NT2/D1 (cell line): ENCODE results near the gene MPV17L2.

Source experiments
- DNase-seq: peaks from one replicate; pipeline ENCODE4 v3.0.0-alpha.2; 2011; ENCODE audit warnings: low read depth, low spot score
- H3K27me3 ChIP-seq: 2 replicates; pipeline ENCODE4 v1.6.0; 2011; ENCODE audit warnings: mild to moderate bottlenecking; ENCODE audit not compliant: insufficient read length, insufficient read depth
- H3K36me3 ChIP-seq: 2 replicates; pipeline ENCODE4 v1.6.1; 2011; ENCODE audit warnings: mild to moderate bottlenecking, low read length, mixed read lengths; ENCODE audit not compliant: insufficient read depth, insufficient read length
- H3K4me1 ChIP-seq: 2 replicates; pipeline ENCODE4 v1.5.1; 2011; ENCODE audit not compliant: insufficient read depth, insufficient read length
- H3K4me3 ChIP-seq: 2 replicates; pipeline ENCODE4 v1.5.1; 2011; ENCODE audit warnings: low read depth; ENCODE audit not compliant: insufficient read length
- H3K9ac ChIP-seq: 2 replicates; pipeline ENCODE4 v1.6.0; 2011; ENCODE audit warnings: low read depth; ENCODE audit not compliant: insufficient read length
- H3K9me3 ChIP-seq: 2 replicates; pipeline ENCODE4 v1.5.1; 2011; ENCODE audit warnings: mild to moderate bottlenecking, low read length; ENCODE audit not compliant: insufficient read depth
- SUZ12 ChIP-seq: IDR thresholded peaks from 2 replicates; pipeline ENCODE4 v1.6.1; 2011; ENCODE audit not compliant: insufficient read length, insufficient read depth; ENCODE audit errors: extremely low read depth
- YY1 ChIP-seq: IDR thresholded peaks from 2 replicates; pipeline ENCODE4 v1.6.1; 2011; ENCODE audit not compliant: insufficient read length, insufficient read depth
- ZNF274 ChIP-seq: IDR thresholded peaks from 2 replicates; pipeline ENCODE4 v1.6.1; 2011; ENCODE audit warnings: mild to moderate bottlenecking, low read depth, low read length

Gene MPV17L2

GRCh38 chr19:18192673-18193387 is at the start of gene MPV17L2:
MPV17L2 (plus strand) TSS chr19:18193218; CDS start chr19:18193282, 64 bp downstream.
- H3K4me1 ChIP-seq: peaks cover 7% of the 10 kb centered on the region
- H3K27me3 ChIP-seq: no peaks in the 10 kb centered on the region
- peaks cover 20% of the 10 kb centered on the region for H3K36me3 ChIP-seq
- peak; percentile 100 for DNase-seq
- peak within 1 kb of the TSS; percentile 92 for H3K9ac ChIP-seq
- H3K9me3 ChIP-seq: no peaks in the 10 kb centered on the region
- peak within 1 kb of the TSS; percentile 92 for H3K4me3 ChIP-seq
- TF ChIP-seq ZNF274: no peak
- TF ChIP-seq YY1: no peak
- TF ChIP-seq SUZ12: no peak

DNA sequence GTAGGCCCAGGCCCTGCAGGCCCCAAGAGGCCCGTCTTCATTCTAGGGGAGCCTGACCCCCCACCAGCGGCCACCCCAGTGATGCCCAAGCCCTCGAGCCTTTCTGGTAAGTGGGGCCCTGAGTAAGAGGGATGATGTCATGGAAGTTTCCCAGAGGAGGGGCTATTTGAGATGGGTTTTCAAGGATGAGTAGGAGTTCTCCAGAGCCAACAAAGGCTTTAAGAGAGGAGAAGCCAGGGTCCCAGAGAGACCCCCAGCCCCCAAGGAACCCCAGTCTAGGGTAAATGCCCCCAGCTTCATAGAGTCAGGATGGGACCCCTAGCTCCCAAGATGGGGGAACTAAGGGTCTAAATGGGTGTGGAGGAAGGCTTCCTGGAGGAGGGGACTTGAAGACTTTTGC is 49.1 kb upstream of the MPV17L2 start:
- peaks cover 52% of the 10 kb centered on the region for H3K36me3 ChIP-seq
- DNase-seq: no peak
- TF ChIP-seq YY1 (no peak), ZNF274 (no peak), SUZ12 (no peak)

DNA sequence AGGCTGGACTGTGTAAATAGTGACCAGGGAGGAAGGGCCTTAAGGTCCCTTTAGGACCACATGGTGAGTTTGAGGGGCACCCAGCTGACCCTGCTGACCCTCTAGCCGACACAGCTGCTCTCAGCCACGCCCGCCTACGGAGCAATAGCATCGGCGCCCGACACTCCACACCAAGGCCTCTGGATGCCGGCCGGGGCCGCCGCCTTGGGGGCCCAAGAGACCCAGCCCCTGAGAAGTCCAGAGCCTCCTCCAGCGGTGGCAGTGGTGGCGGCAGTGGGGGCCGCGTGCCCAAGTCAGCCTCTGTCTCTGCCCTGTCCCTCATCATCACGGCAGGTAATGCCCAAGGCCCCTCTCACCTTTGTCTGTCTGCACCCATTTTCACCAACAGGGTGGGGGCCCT is 48.7 kb upstream of the MPV17L2 start:
- no peak overlapping the region for H3K4me3 ChIP-seq
- peaks cover 53% of the 10 kb centered on the region for H3K36me3 ChIP-seq
- no peak for DNase-seq
- no peaks in the 10 kb centered on the region for H3K27me3 ChIP-seq
- no peaks in the 10 kb centered on the region for H3K9me3 ChIP-seq
- H3K9ac ChIP-seq: no peak overlapping the region
- H3K4me1 ChIP-seq: no peaks in the 10 kb centered on the region
- no peak for TF ChIP-seq SUZ12
- TF ChIP-seq ZNF274: no peak
- TF ChIP-seq YY1: no peak

More for the DNA sequence above, 49.1 kb upstream of the MPV17L2 start:
- no peak overlapping the region for H3K4me3 ChIP-seq
- H3K9me3 ChIP-seq: no peaks in the 10 kb centered on the region
- H3K9ac ChIP-seq: no peak overlapping the region
- H3K27me3 ChIP-seq: no peaks in the 10 kb centered on the region
- no peaks in the 10 kb centered on the region for H3K4me1 ChIP-seq

DNA sequence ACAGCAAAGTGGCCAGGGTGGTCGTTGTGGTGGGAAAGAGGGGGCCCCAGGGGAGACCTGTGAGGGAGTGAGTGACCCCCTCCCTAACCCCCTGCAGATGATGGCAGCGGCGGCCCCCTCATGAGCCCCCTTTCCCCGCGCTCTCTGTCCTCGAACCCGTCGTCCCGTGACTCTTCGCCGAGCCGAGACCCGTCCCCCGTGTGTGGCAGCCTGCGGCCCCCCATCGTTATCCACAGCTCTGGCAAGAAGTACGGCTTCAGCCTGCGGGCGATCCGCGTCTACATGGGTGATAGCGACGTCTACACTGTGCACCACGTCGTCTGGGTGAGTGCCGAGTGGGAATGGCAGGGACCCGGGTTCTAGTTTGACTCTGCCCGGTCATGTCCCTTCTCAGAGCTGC is 48.1 kb upstream of the MPV17L2 start:
- no peak overlapping the region for H3K9ac ChIP-seq
- H3K9me3 ChIP-seq: no peaks in the 10 kb centered on the region
- no peak for DNase-seq
- H3K36me3 ChIP-seq: peaks cover 57% of the 10 kb centered on the region
- no peaks in the 10 kb centered on the region for H3K27me3 ChIP-seq
- no peaks in the 10 kb centered on the region for H3K4me1 ChIP-seq
- TF ChIP-seq SUZ12: no peak
- no peak for TF ChIP-seq YY1
- TF ChIP-seq ZNF274: no peak
- H3K4me3 ChIP-seq: no peak overlapping the region

DNA sequence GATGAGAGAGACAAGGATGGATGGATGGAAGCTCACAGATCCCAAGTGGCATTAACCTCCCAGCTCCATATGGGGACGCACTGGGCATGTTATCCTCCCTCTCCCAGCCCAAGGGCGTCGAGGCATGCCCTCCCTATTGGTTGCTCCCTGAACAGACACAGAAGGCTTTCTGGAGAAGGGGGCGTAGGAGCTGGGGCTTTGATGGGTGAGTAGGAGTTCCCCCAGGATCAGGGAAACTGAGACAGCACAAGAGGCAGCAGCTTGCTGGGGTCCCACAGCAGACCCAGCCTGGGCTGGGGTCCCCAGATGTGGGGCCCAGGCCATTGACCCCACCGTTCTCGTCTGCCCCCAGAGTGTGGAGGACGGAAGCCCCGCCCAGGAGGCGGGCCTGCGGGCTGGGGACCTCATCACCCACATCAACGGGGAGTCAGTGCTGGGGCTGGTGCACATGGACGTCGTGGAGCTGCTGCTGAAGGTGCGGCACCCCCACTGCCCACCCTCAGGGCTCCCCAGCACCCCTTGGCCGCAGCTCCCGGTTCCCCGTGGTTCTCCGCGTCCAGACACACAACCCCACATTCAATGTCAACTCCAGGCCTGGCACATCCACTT is 47.5 kb upstream of the MPV17L2 start:
- TF ChIP-seq SUZ12: no peak
- no peak for TF ChIP-seq YY1
- TF ChIP-seq ZNF274: no peak
- peaks cover 56% of the 10 kb centered on the region for H3K36me3 ChIP-seq
- no peaks in the 10 kb centered on the region for H3K9me3 ChIP-seq
- H3K4me1 ChIP-seq: peaks cover under 1% of the 10 kb centered on the region
- no peaks in the 10 kb centered on the region for H3K27me3 ChIP-seq
- no peak overlapping the region for H3K4me3 ChIP-seq
- H3K9ac ChIP-seq: no peak overlapping the region
- DNase-seq: no peak

DNA sequence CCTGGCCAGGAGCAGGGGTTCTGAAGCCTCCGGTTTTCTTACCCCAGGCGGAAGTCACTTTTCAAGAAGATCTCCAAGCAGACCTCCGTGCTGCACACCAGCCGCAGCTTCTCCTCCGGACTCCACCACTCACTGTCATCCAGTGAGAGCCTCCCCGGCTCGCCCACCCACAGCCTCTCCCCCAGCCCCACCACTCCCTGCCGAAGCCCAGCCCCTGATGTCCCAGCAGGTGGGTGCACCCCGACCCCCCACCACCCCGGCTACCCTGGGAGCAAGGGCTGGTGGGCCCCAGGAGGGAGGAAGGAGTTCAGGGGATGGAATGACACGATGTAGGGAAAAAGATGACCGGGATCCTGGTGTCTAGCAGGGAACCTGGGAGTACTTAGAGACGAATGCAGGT is 45.6 kb upstream of the MPV17L2 start:
- no peak for DNase-seq
- H3K4me3 ChIP-seq: no peak overlapping the region
- peaks cover 49% of the 10 kb centered on the region for H3K36me3 ChIP-seq
- no peaks in the 10 kb centered on the region for H3K9me3 ChIP-seq
- no peaks in the 10 kb centered on the region for H3K27me3 ChIP-seq
- H3K4me1 ChIP-seq: peaks cover 12% of the 10 kb centered on the region
- TF ChIP-seq ZNF274 (no peak), SUZ12 (no peak), YY1 (no peak)
- no peak overlapping the region for H3K9ac ChIP-seq

- TF ChIP-seq ZNF274 (no peak), SUZ12 (no peak), YY1 (no peak)
- peaks cover 16% of the 10 kb centered on the region for H3K4me1 ChIP-seq
- H3K9me3 ChIP-seq: no peaks in the 10 kb centered on the region
- H3K36me3 ChIP-seq: peaks cover 36% of the 10 kb centered on the region
- H3K4me3 ChIP-seq: no peak overlapping the region
- H3K27me3 ChIP-seq: no peaks in the 10 kb centered on the region
- DNase-seq: no peak
- no peak overlapping the region for H3K9ac ChIP-seq
Observed at GRCh38 chr19:18149596-18149975, 43.4 kb upstream of the MPV17L2 start.
